GM12878 (cell line): ENCODE results near the gene CFDP1. TPM values are rescaled to one million over a fixed set of nuclear protein-coding genes. Genes with fewer than 3 reads are reported as not detected.
A peak's percentile ranks its signal among the peaks of the same experiment; 100 is the strongest.

Source experiments
- BACH1 ChIP-seq: fragments of 450-650 bp; IDR thresholded peaks from 2 replicates; pipeline ENCODE4 v1.6.1; 2017; ENCODE audit warnings: mild to moderate bottlenecking, borderline replicate concordance
- BHLHE40 ChIP-seq, 2 experiments: fragments of 450-650 bp in 1 of 2; IDR thresholded peaks; 2 replicates each; pipeline ENCODE4 v1.6.1; 2011 to 2017; ENCODE audit warnings: low read depth in 2 of 2, borderline replicate concordance in 1 of 2, improper control_type of control experiment in 1 of 2, low read length in 1 of 2, mild to moderate bottlenecking in 1 of 2
- CREB1 ChIP-seq: IDR thresholded peaks from 2 replicates; pipeline ENCODE4 v1.6.1; 2012; ENCODE audit warnings: low read depth, mild to moderate bottlenecking, inconsistent platforms
- CREM ChIP-seq: IDR thresholded peaks from 2 replicates; pipeline ENCODE4 v1.6.1; 2014; ENCODE audit warnings: antibody characterized with exemption, low read depth
- CUX1 ChIP-seq: IDR thresholded peaks from 2 replicates; pipeline ENCODE4 v1.6.1; 2012; ENCODE audit warnings: improper control_type of control experiment, low read depth, low read length; ENCODE audit not compliant: insufficient replicate concordance
- EED ChIP-seq: sonication (generic); IDR thresholded peaks from 2 replicates; pipeline ENCODE4 v1.6.1; 2016; ENCODE audit warnings: antibody characterized with exemption, low read depth
- GABPA ChIP-seq: IDR thresholded peaks from 2 replicates; pipeline ENCODE4 v1.6.1; 2014; ENCODE audit warnings: antibody characterized with exemption, low read depth, mild to moderate bottlenecking, inconsistent platforms
- JUND ChIP-seq: IDR thresholded peaks from 2 replicates; pipeline ENCODE4 v1.6.1; 2012; ENCODE audit warnings: low read depth, mild to moderate bottlenecking, low read length, improper control_type of control experiment, moderate library complexity
- SIN3A ChIP-seq: IDR thresholded peaks from 2 replicates; pipeline ENCODE4 v1.6.1; 2012; ENCODE audit warnings: low read depth, low read length, improper control_type of control experiment
- WRNIP1 ChIP-seq: IDR thresholded peaks from 2 replicates; pipeline ENCODE4 v1.6.1; 2011; ENCODE audit warnings: low read depth, low read length, improper control_type of control experiment, borderline replicate concordance
- ZBTB40 ChIP-seq: fragments of 450-650 bp; IDR thresholded peaks from 2 replicates; pipeline ENCODE4 v1.6.1; 2016; ENCODE audit warnings: mild to moderate bottlenecking, moderate library complexity, borderline replicate concordance
- ZNF687 ChIP-seq: fragments of 450-650 bp; IDR thresholded peaks from 2 replicates; pipeline ENCODE4 v1.6.1; 2017; ENCODE audit warnings: mild to moderate bottlenecking, moderate library complexity
- polyA plus RNA-seq, 11 experiments: library from polyadenylated mRNA; depleted of rRNA in 4 of 11; unstranded in 6 of 11; stranded (reverse) in 5 of 11; fragments of >200 nt; fragmentation: Nextera tagmentation in 4 of 11; fragmentation: Illumina TruSeq in 1 of 11; extraction: Ambion mirVana in 4 of 11; extraction: Trizol in 1 of 11; gene quantifications; 1 replicate in 1 of 11; 2 replicates in 10 of 11; pipeline versions ENCODE4 v1.2.1 to v1.2.3, GENCODE V29; 2011 to 2016; ENCODE audit warnings: inconsistent platforms in 2 of 11, missing spikeins in 2 of 11, low read depth in 1 of 11
- total RNA-seq, 4 experiments: library from RNA; depleted of rRNA in 3 of 4; stranded (reverse); fragments of >200 nt in 3 of 4; fragmentation: Illumina TruSeq in 1 of 4; extraction: Trizol in 1 of 4; gene quantifications; 2 replicates each; pipeline versions ENCODE4 v1.2.1 to v1.2.3, GENCODE V29; 2013 to 2021
- TF ChIP-seq, protein P1 (sequence below): IDR thresholded peaks from 2 replicates; pipeline ENCODE4 v1.6.1; 2011; ENCODE audit warnings: borderline replicate concordance, low read depth, mild to moderate bottlenecking, moderate library complexity, mixed read lengths, low read length; ENCODE audit not compliant: insufficient read depth; ENCODE audit errors: extremely low read length

The CFDP1 gene
- total and polyA plus RNA-seq, 10 of the 15 experiments (the other 5 are each of a cell fraction or from before 2014, with no cell fraction given), result 22.3 to 64.8 (median 36.7) TPM

DNA sequence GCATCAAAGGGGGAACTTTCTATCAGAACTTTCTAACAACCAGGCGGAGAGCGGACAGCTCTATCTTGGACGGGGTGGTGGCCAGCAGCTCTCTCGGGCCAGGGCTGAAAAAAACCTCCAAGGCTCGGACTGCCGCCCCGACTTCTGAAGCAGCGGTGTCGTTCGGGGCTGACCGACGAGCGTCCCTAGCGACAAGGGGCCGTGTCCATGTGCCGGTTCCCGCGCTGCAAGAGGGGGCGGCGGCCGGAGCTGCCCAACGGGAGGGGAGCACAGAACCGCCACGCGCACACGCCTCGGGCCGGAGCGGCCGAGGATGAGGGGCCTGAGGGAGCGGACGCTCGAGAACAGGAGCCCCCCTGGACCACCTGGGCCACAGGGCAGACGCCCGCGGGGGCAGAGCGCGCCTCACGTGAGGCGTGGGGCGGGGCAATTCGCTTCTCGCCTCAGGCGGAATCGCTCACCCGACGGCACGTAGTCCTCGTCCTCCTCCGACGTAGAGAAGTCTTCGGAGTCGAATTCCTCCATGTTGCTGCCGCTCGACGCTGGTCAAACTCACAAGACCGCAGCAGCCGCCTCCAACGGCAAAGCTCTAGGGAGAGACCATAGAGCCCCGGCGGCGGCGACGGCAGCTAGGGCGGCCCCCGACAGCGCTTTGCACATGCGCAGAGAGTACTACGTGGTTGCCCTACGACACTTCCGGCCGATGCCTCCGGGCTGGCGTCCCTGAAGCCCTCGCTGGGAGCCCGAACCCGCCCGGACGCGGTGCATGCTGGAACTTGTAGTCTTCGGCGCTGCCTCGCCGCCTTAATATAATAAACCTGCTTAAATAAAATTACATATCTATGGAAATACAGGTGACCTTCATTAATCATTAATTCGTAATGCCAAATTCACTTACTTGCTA lies at the start of gene CFDP1 (continued):
- TF ChIP-seq WRNIP1, result no peak
- TF ChIP-seq SIN3A, result peak; percentile 87
- TF ChIP-seq EED, result peak; percentile 57; the same call in 1 of the 2 replicates
- peak; percentile 93 to 99 for TF ChIP-seq BHLHE40 (IDR thresholded peaks at IDR 0.05; ENCODE audit: borderline replicate concordance in 1 of 2, low read depth in 2 of 2, low read length in 1 of 2)
- TF ChIP-seq ZNF687, result peak; percentile 68
- TF ChIP-seq, protein P1, sequence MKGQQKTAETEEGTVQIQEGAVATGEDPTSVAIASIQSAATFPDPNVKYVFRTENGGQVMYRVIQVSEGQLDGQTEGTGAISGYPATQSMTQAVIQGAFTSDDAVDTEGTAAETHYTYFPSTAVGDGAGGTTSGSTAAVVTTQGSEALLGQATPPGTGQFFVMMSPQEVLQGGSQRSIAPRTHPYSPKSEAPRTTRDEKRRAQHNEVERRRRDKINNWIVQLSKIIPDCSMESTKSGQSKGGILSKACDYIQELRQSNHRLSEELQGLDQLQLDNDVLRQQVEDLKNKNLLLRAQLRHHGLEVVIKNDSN, result peak; percentile 83
- no peak for TF ChIP-seq JUND
- TF ChIP-seq GABPA, result peak; percentile 81
- peak; percentile 85 for TF ChIP-seq BACH1
- TF ChIP-seq ZBTB40, result peak; percentile 84; the same call in 1 of the 2 replicates
- TF ChIP-seq CREB1, result peak; percentile 87
- peak; percentile 85; the same call in 1 of the 2 replicates for TF ChIP-seq CREM
- no peak for TF ChIP-seq CUX1
